Erythroblast (primary cell): ENCODE data around the gene ROBO4.

Experiments used
- GATA1 ChIP-seq: IDR thresholded peaks from 2 replicates; pipeline ENCODE4 v1.6.1; 2011; ENCODE audit warnings: low read depth, mild to moderate bottlenecking, control low read depth, low read length, moderate library complexity
- POLR2A ChIP-seq: IDR thresholded peaks from 2 replicates; pipeline ENCODE4 v1.6.1; 2011; ENCODE audit warnings: mild to moderate bottlenecking, low read length

- TF ChIP-seq POLR2A (no peak), GATA1 (no peak)
Observed at GRCh38 chr11:124875943-124876817, 21.5 kb downstream of the ROBO4 start.
